ENCODE data around the gene ZNF277. TPM values are rescaled to one million over a fixed set of nuclear protein-coding genes. Genes with fewer than 3 reads are reported as not detected.

ZNF277 gene
- polyA plus RNA-seq, 1 donor (not counting 4 experiments of a cell fraction or from before 2014, with no cell fraction given) = 20.2 TPM

DNA sequence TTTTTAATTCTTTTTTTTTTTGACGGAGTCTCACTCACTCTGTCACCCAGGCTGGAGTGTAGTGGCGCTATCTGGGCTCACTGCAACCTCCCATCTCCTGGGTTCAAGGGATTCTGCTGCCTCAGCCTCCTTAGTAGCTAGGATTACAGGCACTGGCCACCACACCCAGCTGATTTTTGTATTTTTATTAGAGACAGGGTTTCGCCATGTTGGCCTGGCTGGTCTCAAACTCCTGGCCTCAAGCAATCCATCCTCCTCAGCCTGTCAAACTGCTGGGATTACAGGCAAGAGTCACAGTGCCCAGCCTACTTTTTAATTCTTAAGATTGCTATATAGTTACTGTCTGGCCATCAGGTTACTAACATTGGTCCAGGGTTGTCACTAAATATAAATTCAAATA lies 59.6 kb downstream of the ZNF277 start:
- Histone ChIP-seq H3K27me3 (ENCODE audit: control insufficient read depth, extremely low read depth, insufficient read depth, low read length) (no peaks in the 10 kb centered on the region), H3K4me1 (ENCODE audit: control insufficient read depth, extremely low read depth, insufficient read depth, low read length) (no peaks in the 10 kb centered on the region), H3K9ac (ENCODE audit: control insufficient read depth, extremely low read depth, insufficient read depth, low read length) (no peak overlapping the region), H3K27ac (ENCODE audit: control insufficient read depth, insufficient read depth, low read length) (no peak overlapping the region), H3K79me2 (ENCODE audit: control insufficient read depth, insufficient read depth, low read length) (peaks cover 2% of the 10 kb centered on the region), H3K9me3 (ENCODE audit: control insufficient read depth, low read depth, low read length) (no peaks in the 10 kb centered on the region), H3K36me3 (ENCODE audit: control insufficient read depth in 2 of 2, extremely low read depth in 1 of 2, insufficient read depth in 2 of 2, low read length in 2 of 2) (no peaks in the 10 kb centered on the region), H3K9me1 (ENCODE audit: control insufficient read depth, extremely low read depth, insufficient read depth, low read length) (no peaks in the 10 kb centered on the region), H2AFZ (ENCODE audit: control insufficient read depth, low read length) (no peak overlapping the region), H3K4me3 (ENCODE audit: control insufficient read depth in 2 of 3, extremely low read depth in 1 of 3, insufficient read depth in 2 of 3, low read depth in 1 of 3, low read length in 3 of 3) (no peak overlapping the region), H3K4me2 (ENCODE audit: control insufficient read depth, extremely low read depth, insufficient read depth, low read depth, low read length) (no peak overlapping the region), H4K20me1 (ENCODE audit: control insufficient read depth, extremely low read depth, insufficient read depth, low read length) (peaks cover 2% of the 10 kb centered on the region)
- dilution Hi-C loops (cut with MboI; ENCODE audit: extremely low pct_ligation_motif_present, low sequenced_read_pairs) = no loop called here
- DNase-seq (ENCODE audit: low read depth, low spot score) = no peak
- TF ChIP-seq EZH2 (IDR thresholded peaks at IDR 0.05; ENCODE audit: low read length) = no peak
- TF ChIP-seq CTCF (optimal IDR thresholded peaks at IDR 0.05 in 1 of 3, IDR thresholded peaks at IDR 0.05 in 1 of 3, conservative IDR thresholded peaks at IDR 0.05 in 1 of 3; ENCODE audit: extremely low read depth in 1 of 3, insufficient read depth in 2 of 3, low read length in 3 of 3) = no peak
- no peak for FAIRE-seq

- Histone ChIP-seq H3K4me3 (ENCODE audit: control insufficient read depth in 2 of 3, extremely low read depth in 1 of 3, insufficient read depth in 2 of 3, low read depth in 1 of 3, low read length in 3 of 3) (no peak overlapping the region), H3K36me3 (ENCODE audit: control insufficient read depth in 2 of 2, extremely low read depth in 1 of 2, insufficient read depth in 2 of 2, low read length in 2 of 2) (no peaks in the 10 kb centered on the region), H3K9ac (ENCODE audit: control insufficient read depth, extremely low read depth, insufficient read depth, low read length) (no peak overlapping the region), H3K27me3 (ENCODE audit: control insufficient read depth, extremely low read depth, insufficient read depth, low read length) (no peaks in the 10 kb centered on the region), H4K20me1 (ENCODE audit: control insufficient read depth, extremely low read depth, insufficient read depth, low read length) (peaks cover 2% of the 10 kb centered on the region), H3K9me1 (ENCODE audit: control insufficient read depth, extremely low read depth, insufficient read depth, low read length) (no peaks in the 10 kb centered on the region), H3K9me3 (ENCODE audit: control insufficient read depth, low read depth, low read length) (no peaks in the 10 kb centered on the region), H3K4me1 (ENCODE audit: control insufficient read depth, extremely low read depth, insufficient read depth, low read length) (no peaks in the 10 kb centered on the region), H3K27ac (ENCODE audit: control insufficient read depth, insufficient read depth, low read length) (no peak overlapping the region), H3K4me2 (ENCODE audit: control insufficient read depth, extremely low read depth, insufficient read depth, low read depth, low read length) (no peak overlapping the region), H3K79me2 (ENCODE audit: control insufficient read depth, insufficient read depth, low read length) (peaks cover 2% of the 10 kb centered on the region), H2AFZ (ENCODE audit: control insufficient read depth, low read length) (no peak overlapping the region)
- TF ChIP-seq EZH2 (IDR thresholded peaks at IDR 0.05; ENCODE audit: low read length) (no peak), CTCF (optimal IDR thresholded peaks at IDR 0.05 in 1 of 3, IDR thresholded peaks at IDR 0.05 in 1 of 3, conservative IDR thresholded peaks at IDR 0.05 in 1 of 3; ENCODE audit: extremely low read depth in 1 of 3, insufficient read depth in 2 of 3, low read length in 3 of 3) (no peak)
- no peak for FAIRE-seq
- DNase-seq (ENCODE audit: low read depth, low spot score) = no peak
- dilution Hi-C loops (cut with MboI; ENCODE audit: extremely low pct_ligation_motif_present, low sequenced_read_pairs) = no loop called here
These were observed 60.2 kb downstream of the ZNF277 start for GRCh38 chr7:112266595-112267270.
